ENCODE data around the gene DTNB.

Gene DTNB

DNA sequence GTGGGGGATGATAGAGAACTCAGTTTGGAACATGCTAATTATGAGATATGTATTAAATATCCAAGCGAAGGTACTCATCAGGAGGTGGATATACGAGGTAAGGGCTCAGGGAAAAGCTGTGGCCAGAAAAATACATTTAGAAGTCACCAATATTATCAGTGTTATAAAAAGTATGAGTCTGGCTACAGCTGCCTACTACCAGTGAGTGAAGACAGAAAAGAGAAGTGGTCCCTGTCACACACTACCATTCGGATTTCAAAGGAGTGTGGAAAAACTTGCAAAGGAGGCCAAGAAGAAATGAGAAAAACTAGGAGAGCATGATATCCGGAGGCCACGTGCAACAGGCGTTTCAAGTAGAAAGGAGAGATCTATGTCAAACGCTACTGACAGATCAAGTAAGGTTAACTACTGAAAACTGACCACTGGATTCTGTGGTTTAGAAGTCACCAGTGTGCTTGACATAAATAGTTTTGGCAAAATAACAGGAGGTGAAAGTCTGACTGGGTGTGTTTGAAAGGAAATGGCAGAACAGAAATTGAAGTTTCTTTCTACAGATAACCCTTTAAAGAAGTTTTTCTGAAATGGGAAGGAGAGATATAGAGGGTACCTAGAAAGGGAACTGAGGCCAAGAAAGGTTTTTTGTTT, 213.0 kb downstream of the DTNB start:
- DNase-seq (ENCODE audit: low read depth in 3 of 3): no peak

DNA sequence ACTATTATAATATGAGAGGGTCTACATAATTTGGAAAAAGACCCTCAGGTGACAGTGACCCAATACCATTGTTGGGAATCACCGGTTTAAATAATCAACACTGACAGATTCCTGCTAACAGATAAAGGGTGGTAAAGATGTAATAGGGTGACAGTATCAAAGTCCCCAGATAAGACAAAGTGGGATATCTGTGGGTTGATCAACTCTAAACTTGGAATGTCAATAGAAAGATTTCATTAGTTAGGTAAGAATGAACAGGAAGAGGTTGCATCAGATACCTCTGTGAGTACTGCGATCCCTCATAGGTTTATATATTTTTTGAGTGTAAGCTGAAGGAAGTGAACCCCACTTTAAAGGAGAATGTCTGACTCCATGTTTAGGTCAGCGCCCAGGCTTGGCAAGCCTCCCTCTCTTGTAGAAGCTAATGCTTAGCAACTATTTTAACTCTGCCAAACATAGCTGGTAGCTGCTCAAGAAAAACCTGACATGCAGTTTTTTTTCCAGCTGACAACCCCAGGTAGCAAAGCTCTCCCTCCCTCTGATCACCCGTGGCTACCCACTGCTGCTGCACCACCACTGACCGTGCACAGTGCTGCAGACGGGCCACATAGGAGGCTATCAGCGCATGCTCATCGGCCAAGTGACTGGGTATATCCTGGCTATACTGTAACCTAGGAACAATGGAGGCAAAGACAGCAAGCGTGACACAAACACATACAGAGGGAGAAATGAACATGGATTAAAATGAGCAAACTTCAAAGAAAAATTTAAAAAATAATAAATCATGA, 218.4 kb downstream of the DTNB start:
- no peak for DNase-seq (ENCODE audit: low read depth in 3 of 3)

DNA sequence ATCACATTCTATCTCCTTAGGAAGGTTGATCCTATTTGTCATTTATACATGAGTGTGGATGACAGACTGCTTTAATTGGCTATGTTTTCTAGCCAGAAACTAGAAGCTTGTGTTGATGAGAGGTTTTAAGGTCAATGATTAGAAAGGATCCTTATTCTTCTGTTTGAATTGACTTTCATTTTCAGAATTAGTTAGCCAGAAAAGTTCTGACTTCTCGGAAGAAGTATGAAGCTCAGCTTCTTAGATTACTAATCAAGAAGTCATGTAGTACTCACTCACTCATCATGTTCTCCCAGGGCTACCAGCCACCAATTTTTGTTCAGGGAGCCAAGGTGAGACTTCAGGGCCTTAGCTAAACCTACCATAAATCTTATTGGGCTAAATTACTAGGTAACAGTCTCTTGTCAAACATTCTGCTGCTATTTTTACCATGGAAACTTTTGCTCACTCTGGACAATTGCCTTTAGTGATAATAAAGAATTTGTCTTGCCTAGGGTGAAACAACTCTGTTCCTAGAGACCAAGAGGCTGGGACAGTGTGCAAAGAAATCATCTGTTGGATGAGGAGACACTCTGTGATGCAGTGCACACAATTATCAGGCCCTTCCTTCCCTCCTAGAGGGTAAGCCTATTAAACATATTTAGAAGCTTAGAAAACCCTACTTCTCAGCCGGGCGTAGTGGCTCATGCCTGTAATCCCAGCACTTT, 220.0 kb downstream of the DTNB start:
- DNase-seq (ENCODE audit: low read depth in 3 of 3): peak; percentile 12 to 31 (median 18)

DNA sequence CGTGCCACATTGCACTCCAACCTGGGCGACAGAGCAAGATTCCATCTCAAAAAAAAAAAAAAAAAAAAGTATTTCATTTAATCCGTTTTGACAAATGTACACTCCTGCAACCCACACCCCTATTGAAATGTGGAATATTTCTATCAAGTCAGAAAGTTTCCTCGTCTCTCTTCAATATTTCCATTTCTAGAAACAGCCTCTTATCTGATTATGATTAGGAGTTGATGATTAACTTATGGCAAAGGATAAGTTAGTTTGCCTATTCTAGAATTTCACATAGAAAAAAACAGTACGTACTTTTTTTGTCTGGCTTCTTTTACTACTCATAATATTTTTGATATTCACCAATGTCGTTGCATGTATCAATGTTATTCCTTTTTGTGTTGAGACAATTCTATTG, 224.6 kb downstream of the DTNB start:
- no peak for DNase-seq (ENCODE audit: low read depth in 3 of 3)

DNA sequence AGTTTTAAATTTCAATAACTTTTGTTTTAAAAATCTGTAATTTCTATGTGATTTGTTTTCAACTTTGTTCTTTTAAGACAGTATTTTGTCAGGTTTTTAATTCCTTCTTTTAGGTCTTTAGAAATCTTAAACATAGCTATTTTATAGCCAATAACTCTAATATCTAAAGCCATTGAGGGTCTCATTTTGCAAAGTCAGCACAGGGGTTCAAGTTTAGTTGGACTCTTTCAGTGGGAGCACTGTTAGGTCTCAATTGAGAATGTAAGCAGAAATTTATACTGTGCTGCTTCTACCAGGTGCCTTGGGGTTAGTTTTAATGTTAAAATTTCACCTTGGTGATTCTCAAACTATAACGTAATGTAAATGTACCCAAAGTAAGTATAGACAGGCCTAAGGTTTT, 226.4 kb downstream of the DTNB start:
- DNase-seq (ENCODE audit: low read depth in 3 of 3): no peak

DNA sequence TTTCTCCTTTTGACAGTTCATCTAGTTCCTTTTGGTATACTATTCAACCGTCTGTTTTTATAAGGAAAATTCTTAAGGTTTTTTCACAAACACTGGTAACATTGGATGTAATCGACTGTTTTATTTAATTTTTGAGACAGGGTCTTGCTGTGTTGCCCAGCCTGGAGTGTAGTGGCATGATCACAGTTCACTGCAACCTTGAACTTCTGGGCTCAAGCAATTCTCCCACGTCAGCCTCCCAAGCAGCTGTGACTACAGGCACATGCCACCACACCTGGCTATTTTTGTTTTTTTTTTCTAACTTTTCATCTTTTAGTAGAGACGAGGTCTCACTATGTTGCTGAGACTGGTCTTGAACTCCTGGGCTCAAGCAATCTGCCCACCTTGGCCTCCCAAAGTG, 227.3 kb downstream of the DTNB start:
- no peak for DNase-seq (ENCODE audit: low read depth in 3 of 3)

DNA sequence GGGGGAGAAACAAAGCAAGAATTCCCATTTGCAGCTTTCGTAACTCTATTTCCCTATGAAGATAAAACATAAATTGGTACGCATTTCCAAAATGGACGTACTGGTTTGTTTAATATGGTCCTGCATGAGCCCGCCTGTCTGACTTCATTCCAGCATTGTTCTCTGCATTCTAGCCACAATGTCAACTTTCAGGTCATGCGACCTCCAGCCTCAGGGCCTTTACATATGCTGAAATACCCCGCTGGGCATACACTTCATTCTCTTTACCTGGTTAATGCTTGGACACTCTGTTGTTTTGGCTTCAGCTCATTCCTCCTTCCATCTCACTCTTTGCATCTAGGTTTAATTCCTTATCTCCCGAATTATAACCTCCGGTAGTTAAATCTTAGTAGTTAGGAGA, 227.9 kb downstream of the DTNB start:
- no peak for DNase-seq (ENCODE audit: low read depth in 3 of 3)

DNA sequence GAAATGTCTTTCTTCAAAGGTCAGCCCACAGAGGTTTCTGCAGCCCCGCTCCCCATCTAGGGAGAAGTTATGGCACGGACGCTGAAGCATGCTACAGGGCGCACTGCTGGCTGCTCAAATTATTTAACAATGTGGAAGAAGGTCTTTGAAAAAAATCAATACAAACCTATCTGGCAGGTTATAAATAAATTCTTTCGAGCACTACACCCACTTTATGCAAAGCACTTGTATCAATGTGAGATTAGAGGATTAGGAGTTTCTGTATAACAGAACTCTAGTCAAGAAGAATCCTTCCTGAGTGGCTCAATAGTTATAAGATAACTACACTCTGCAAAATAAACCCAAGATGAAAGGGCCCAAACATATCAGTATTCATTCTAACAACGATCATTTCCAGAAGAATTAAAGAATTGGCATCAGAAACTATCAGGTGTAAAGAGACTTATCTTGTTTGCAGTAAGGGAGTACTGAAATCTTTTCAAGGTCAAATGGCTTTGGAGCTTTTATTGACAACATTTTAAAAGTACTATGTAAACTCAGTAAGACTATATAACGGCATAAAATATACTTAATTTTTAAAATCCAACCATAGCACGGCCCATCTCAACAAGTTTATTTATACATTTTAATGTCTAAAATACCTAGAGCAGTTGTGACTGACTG, 228.6 kb downstream of the DTNB start:
- no peak for DNase-seq (ENCODE audit: low read depth in 3 of 3)

DNA sequence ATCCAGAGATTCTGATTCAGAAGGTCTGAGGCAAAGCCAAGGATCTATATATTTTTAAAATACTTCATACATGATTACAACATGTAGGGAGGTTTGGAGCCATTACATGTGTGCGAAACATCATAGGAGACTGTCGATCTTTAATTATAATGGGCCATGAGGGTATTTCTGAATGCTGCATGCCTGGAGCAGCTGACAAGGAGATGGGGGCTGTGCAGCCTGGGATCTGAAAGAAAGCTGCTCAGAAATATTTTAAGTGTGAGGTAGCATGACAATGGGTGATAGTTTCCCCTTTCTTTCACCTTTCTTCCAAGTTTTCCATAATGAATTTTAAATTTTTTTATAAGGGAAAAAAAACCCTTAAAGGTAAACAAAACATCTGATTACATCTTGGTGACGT, 229.6 kb downstream of the DTNB start:
- DNase-seq (ENCODE audit: low read depth in 3 of 3): no peak

DNA sequence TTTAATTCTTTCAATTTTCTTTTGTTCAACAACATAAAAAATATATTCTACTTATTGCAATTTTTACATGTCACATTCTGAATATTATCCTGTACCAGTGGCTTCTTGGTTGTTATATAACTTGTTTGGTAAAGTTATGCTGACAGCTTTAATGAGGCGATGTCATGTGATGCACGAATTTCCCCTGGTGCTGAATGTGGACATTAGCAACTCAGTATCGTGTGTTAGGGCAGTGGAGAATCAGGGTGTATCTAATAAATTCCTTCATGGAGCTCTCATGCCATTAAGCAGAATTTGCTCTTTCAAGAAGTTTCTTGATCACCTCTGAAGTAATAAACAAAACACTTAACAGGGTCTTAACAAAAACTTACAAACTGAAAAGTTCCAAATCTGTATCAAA, 232.0 kb downstream of the DTNB start:
- DNase-seq (ENCODE audit: low read depth in 3 of 3): no peak

DNA sequence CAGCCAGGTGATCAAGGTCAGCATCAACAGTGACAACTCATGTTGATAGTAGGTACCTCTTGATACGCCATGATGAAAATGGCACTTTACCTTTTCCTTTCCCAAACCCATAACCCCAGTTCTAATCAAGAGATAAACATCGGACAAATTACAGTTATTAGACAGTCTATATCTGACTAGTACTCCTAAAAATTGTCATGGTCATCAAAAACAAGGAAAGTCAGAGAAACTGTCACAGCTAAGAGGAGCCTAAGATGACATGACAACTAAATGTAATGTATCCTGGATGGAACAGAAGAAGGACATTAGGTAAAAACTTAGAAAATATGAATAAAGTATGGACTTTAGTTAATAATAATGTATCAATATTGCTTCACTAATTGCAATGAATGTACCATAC, 234.6 kb downstream of the DTNB start:
- DNase-seq (ENCODE audit: low read depth in 3 of 3): no peak

DNA sequence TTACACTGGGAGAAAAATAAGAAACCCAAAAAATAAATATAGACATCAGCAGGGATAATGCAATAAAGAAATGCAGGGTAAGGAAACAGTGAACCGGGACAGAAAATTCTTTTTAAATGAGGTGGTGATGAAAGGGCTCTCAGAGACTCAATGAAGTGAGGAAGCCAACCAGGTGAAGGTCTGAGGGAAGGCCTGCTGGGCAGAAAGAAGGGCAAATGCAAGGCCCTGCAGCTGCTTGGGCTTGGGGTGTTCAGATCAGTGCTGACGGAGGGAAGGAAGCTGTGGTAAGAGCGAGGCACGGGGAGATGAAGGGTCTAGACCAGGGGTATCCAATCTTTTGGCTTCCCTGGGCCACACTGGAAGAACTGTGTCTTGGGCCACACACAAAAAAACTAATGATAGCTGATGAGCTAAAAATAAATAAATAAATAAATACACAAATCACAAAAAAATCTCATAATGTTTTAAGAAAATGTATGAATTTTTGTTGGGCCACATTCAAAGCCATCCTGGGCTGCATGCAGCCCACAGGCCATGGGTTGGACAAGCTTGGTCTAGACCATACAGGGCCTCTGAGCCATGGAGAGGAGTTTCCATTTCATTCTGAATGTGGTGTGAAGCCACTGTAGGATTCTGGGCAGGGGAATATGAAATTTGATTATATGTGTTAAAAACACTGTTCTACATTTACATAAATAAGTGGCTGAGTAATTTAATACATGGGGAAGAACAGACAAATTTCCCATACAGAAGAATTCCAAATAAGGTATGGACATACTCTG, 235.3 kb downstream of the DTNB start:
- DNase-seq (ENCODE audit: low read depth in 3 of 3): no peak

DNA sequence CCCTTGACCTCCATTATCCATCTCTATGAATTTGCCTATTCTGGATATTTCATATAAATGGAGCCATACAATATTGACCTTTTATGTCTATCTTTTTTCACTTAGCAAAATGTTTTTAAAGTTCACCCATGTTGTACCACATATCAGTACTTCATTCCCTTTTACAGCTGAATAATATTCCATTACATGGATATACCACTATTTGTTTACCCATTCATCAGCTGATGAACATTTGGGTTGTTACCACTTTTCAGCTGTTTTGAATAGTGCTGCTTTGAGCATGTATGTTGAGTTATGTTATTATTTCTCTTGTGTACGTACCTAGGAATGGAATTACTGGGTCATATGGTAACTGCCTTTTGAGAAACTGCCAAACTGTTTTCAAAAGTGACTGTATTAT, 238.0 kb downstream of the DTNB start:
- no peak for DNase-seq (ENCODE audit: low read depth in 3 of 3)

DNA sequence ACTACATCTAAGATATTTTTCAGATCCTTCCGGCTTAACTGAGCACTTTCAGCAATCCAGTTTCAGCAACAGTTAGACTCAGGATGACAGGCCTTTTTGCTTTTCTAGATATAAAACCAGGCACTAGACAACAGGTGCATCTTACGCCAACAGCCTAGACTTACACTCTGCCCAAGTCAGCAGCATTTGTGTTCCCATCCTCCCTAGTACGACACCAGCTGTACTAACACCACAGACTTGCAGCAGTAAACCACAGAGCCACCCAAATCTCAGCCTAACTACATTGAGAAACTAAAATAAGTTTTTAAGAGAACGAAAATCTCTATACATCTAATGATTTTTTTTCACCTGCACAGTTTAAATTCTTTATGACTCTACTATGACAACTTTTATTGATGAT, 241.8 kb downstream of the DTNB start:
- no peak for DNase-seq (ENCODE audit: low read depth in 3 of 3)

DNA sequence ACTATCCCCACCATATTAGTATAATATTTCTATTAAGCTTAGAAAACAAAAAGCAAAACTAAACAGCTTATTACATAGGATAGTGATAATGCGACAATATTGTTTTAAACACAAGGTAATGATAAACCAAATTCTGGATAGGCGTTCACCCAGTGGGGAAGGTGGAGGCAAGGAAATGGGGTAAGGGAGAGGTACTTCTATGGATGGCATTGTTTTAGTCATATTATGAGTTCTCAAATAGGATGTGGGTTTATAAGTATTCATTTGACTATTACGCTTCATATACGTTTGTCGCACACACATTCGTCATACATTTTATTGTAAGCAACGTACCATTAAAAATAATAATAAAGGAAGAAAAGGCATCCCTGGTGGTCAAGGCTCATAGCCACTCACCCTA, 242.8 kb downstream of the DTNB start:
- no peak for DNase-seq (ENCODE audit: low read depth in 3 of 3)

DNA sequence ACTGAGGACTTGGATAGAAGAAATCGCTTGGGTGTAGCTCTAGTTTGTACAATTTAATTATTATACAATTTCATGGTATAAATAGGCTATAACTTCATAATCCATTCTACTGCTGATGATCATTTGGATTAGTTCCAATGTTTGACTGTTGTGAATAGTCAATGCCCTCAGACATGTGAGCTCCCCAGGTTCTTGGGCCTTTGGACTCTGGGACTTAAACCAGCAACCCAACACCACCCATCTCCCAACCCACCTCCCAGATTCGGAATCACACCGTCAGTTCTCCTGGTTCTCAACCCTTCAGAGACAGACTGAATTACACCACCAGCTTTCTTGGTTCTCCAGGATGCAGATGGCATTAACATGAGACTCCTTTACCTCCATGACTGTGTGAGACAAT, 247.1 kb downstream of the DTNB start:
- no peak for DNase-seq (ENCODE audit: low read depth in 3 of 3)

DNA sequence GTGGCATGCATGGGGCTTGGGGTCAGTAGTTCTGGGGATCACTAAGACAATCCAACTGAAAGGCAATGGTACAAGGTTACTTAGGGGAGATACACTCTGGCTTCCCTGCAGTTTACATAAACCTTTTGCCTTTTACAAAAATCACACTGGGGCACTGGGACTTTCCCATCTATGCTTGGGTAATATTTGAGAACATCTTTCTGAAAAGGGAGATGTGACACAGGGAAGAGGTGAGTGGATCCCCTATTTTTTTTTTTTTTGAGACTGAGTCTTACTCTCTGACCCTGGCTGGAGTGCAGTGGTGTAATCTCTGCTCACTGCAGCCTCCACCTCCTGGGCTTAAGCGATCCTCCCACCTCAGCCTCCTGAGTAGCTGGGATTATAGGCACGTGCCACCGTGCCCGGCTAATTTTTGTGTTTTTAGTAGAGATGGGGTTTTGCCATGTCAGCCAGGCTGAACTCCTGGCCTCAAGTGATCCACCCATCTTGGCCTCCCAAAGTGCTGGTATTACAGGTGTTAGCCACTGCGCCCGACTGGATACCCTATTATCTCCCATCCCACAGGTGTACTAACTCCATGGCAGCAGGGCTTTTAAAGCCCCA, 248.8 kb downstream of the DTNB start:
- no peak for DNase-seq (ENCODE audit: low read depth in 3 of 3)

DNA sequence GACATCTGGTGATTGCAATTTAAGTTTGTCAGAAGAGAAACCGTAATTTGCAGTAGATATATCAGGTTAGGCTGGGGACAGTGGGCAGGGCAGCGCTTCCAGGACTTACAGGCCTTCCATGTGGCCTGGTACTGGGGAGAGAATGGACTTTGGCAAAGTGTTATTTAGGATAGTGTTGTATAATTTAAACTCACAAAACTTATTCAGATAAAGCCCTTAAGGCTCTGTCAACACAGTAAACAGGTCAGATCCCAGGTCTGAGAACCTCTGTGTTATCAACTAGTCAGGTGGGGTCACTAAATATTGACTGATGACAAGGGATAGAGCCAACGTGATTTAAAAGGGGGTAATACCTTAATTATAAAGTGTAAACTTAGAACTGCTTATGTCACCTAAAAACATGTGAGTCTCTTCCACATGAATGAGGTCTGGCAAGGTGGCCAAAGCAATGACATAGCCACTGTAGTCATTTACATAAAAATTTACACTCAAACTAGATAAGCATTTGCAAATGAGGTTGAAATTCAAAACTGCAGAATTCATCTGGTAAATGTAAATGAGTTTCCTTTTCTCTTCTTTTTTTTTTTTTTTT, 251.5 kb downstream of the DTNB start:
- no peak for DNase-seq (ENCODE audit: low read depth in 3 of 3)

DNA sequence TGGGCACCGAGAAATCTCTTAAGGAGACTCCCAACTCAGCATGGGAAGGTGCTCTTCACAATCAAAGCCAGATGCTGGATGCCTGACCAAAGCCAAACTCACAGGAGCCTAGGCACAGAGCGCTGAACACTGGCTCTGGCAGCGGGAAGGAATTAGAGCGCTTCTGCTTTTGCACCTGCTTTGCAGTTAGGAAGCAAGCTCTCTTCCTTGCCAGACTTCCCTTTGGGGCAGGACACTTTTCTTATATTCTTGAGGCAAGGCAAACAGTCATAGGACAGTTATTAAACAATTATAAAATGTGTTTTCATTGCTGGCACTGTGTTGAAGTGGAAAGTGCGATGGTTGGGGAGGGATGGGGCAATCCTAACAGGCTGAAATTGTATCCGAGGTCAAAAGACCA, 252.1 kb downstream of the DTNB start:
- no peak for DNase-seq (ENCODE audit: low read depth in 3 of 3)

DNA sequence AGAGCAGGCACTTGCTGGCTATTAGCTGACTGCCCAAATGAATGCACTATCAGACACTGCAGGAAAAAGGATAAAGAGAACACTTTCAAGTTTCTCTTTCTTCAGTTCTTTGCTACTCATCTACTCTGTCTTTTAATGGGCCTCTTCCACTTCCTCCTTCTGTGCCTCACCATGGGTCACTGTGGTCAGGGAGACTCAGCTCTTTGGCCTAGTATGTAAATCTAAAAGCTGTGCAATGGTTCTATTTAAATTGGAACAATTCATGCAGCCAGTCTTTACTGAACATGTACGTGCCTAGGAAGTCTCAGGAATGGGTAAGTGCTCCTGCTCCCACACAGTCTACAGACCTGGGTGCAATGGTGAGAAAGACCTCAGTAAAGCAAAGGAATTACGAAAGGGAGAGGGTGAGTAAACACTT, 252.5 kb downstream of the DTNB start:
- DNase-seq (ENCODE audit: low read depth in 3 of 3): no peak

DNA sequence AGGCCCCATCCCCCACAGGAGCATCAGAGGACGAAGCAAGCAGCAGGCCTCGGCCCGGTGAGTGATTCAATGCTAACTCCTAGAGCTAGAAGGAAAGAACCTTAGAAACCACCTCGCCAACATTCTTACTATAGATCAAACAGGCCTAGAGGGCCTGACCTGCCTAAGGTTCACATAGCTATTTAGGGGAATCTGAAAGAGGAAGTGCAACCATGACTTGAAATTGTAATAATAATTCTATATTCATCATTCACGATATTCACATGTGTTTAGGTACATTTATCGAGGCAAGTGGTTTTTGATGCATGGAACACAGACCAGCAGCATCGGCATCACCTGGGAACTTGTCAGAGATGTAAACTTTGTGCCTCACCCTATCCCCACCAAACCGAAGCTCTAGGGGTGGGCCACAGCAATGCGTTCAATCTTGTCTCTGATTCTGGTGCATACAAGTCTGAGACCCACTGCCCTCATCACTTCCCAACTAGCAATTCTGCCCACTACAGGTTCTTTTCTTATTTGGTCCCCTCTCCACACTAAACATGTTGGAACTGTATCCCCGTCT, 253.6 kb downstream of the DTNB start:
- DNase-seq (ENCODE audit: low read depth in 3 of 3): no peak

Data from stimulated activated CD4-positive, alpha-beta T cell treated with anti-CD3 and anti-CD28 coated beads, TNF-alpha, amount 100 ng/mL, for 48 hours (primary cell).